GM21723 (cell line): ENCODE data around the gene CAMKK1.

Experiments
- ATAC-seq: cut with Tn5 transposase; IDR thresholded peaks from one replicate; pipeline ENCODE4 v1.9.1; 2021; ENCODE audit warnings: mild to moderate bottlenecking, moderate library complexity; ENCODE audit not compliant: unreplicated experiment

Gene CAMKK1

GRCh38 chr17:3815122-3815521 is 77.7 kb downstream of the CAMKK1 start:
- no peak for ATAC-seq

GRCh38 chr17:3814361-3814760 is 78.5 kb downstream of the CAMKK1 start:
- no peak for ATAC-seq

- no peak for ATAC-seq
Measured at GRCh38 chr17:3813171-3813570, 79.7 kb downstream of the CAMKK1 start.

GRCh38 chr17:3812771-3813170 is 80.1 kb downstream of the CAMKK1 start:
- no peak for ATAC-seq

GRCh38 chr17:3812284-3812683 is 80.6 kb downstream of the CAMKK1 start:
- no peak for ATAC-seq
